ENCODE measurements around the gene GABPB1.

GABPB1 gene

GRCh38 chr15:50275091-50275490 is 79.9 kb downstream of the GABPB1 start:
- ATAC-seq (ENCODE audit: insufficient read depth, low read depth): no peak
- TF ChIP-seq CTCF (IDR thresholded peaks at IDR 0.05; ENCODE audit: borderline replicate concordance, extremely low read depth, low read length, poor library complexity, severe bottlenecking) (no peak), EZH2 (IDR thresholded peaks at IDR 0.05; ENCODE audit: borderline replicate concordance, low read depth, low read length, severe bottlenecking) (no peak)
- H3K27ac ChIP-seq (ENCODE audit: low read length): no peak overlapping the region

GRCh38 chr15:50267577-50267976 is 87.4 kb downstream of the GABPB1 start:
- no peak overlapping the region for H2AFZ ChIP-seq (ENCODE audit: low read depth, low read length)
- H3K9me3 ChIP-seq (ENCODE audit: insufficient read depth, low read length, severe bottlenecking): no peaks in the 10 kb centered on the region
- peaks cover 2% of the 10 kb centered on the region for H3K27me3 ChIP-seq (ENCODE audit: insufficient read depth, low read length, poor library complexity)
- DNase-seq (no peak), ATAC-seq (ENCODE audit: insufficient read depth, low read depth) (no peak)
- no peak overlapping the region for H3K4me2 ChIP-seq (ENCODE audit: insufficient read depth, low read length)
- no peak for TF ChIP-seq CTCF (IDR thresholded peaks at IDR 0.05; ENCODE audit: borderline replicate concordance, extremely low read depth, low read length, poor library complexity, severe bottlenecking)
- TF ChIP-seq EZH2 (IDR thresholded peaks at IDR 0.05; ENCODE audit: borderline replicate concordance, low read depth, low read length, severe bottlenecking): no peak
- H3K79me2 ChIP-seq (ENCODE audit: insufficient read depth, low read length): no peaks in the 10 kb centered on the region
- no peak overlapping the region for H3K27ac ChIP-seq (ENCODE audit: low read length)
- no peaks in the 10 kb centered on the region for H4K20me1 ChIP-seq (ENCODE audit: insufficient read depth, low read length)
- no peaks in the 10 kb centered on the region for H3K36me3 ChIP-seq (ENCODE audit: insufficient read depth, low read length)
- H3K4me3 ChIP-seq (ENCODE audit: low read depth in 1 of 2, low read length in 2 of 2): no peak overlapping the region
- no peaks in the 10 kb centered on the region for H3K4me1 ChIP-seq (ENCODE audit: insufficient read depth, low read length)
- no peak overlapping the region for H3K9ac ChIP-seq (ENCODE audit: low read depth, low read length)

More at GRCh38 chr15:50275091-50275490, 79.9 kb downstream of the GABPB1 start:
- H3K9ac ChIP-seq (ENCODE audit: low read depth, low read length): no peak overlapping the region
- no peak for DNase-seq
- H3K4me1 ChIP-seq (ENCODE audit: insufficient read depth, low read length): no peaks in the 10 kb centered on the region
- H3K79me2 ChIP-seq (ENCODE audit: insufficient read depth, low read length): no peaks in the 10 kb centered on the region
- H3K27me3 ChIP-seq (ENCODE audit: insufficient read depth, low read length, poor library complexity): no peaks in the 10 kb centered on the region
- no peak overlapping the region for H3K4me2 ChIP-seq (ENCODE audit: insufficient read depth, low read length)
- no peak overlapping the region for H3K4me3 ChIP-seq (ENCODE audit: low read depth in 1 of 2, low read length in 2 of 2)
- no peak overlapping the region for H2AFZ ChIP-seq (ENCODE audit: low read depth, low read length)
- H3K9me3 ChIP-seq (ENCODE audit: insufficient read depth, low read length, severe bottlenecking): no peaks in the 10 kb centered on the region
- no peaks in the 10 kb centered on the region; the same call in 1 of the 2 replicates for H3K36me3 ChIP-seq (ENCODE audit: insufficient read depth, low read length)
- no peaks in the 10 kb centered on the region for H4K20me1 ChIP-seq (ENCODE audit: insufficient read depth, low read length)

- ATAC-seq (ENCODE audit: insufficient read depth, low read depth): no peak
- no peaks in the 10 kb centered on the region for H3K36me3 ChIP-seq (ENCODE audit: insufficient read depth, low read length)
- no peaks in the 10 kb centered on the region for H4K20me1 ChIP-seq (ENCODE audit: insufficient read depth, low read length)
- no peak for TF ChIP-seq CTCF (IDR thresholded peaks at IDR 0.05; ENCODE audit: borderline replicate concordance, extremely low read depth, low read length, poor library complexity, severe bottlenecking)
- TF ChIP-seq EZH2 (IDR thresholded peaks at IDR 0.05; ENCODE audit: borderline replicate concordance, low read depth, low read length, severe bottlenecking): no peak
- no peak within 1 kb of the TSS for H3K4me3 ChIP-seq (ENCODE audit: low read depth in 1 of 2, low read length in 2 of 2)
- H3K9ac ChIP-seq (ENCODE audit: low read depth, low read length): no peak within 1 kb of the TSS
- H3K4me1 ChIP-seq (ENCODE audit: insufficient read depth, low read length): no peaks in the 10 kb centered on the region
- no peak within 1 kb of the TSS for H3K27ac ChIP-seq (ENCODE audit: low read length)
- DNase-seq: no peak
- no peak within 1 kb of the TSS for H3K4me2 ChIP-seq (ENCODE audit: insufficient read depth, low read length)
- no peak within 1 kb of the TSS for H2AFZ ChIP-seq (ENCODE audit: low read depth, low read length)
- H3K9me3 ChIP-seq (ENCODE audit: insufficient read depth, low read length, severe bottlenecking): no peaks in the 10 kb centered on the region
- H3K79me2 ChIP-seq (ENCODE audit: insufficient read depth, low read length): no peaks in the 10 kb centered on the region
- H3K27me3 ChIP-seq (ENCODE audit: insufficient read depth, low read length, poor library complexity): peaks cover 2% of the 10 kb centered on the region
Observed at GRCh38 chr15:50265620-50266019, 89.4 kb downstream of the GABPB1 start, which contains the start of gene HDC. TSS of gene HDC (minus strand) at chr15:50265726. CDS start at chr15:50265623, 103 bp downstream.

- Histone ChIP-seq H3K4me1 (ENCODE audit: insufficient read depth, low read length) (no peaks in the 10 kb centered on the region), H2AFZ (ENCODE audit: low read depth, low read length) (no peak overlapping the region), H4K20me1 (ENCODE audit: insufficient read depth, low read length) (no peaks in the 10 kb centered on the region), H3K27me3 (ENCODE audit: insufficient read depth, low read length, poor library complexity) (peaks cover 2% of the 10 kb centered on the region), H3K9me3 (ENCODE audit: insufficient read depth, low read length, severe bottlenecking) (no peaks in the 10 kb centered on the region), H3K4me2 (ENCODE audit: insufficient read depth, low read length) (no peak overlapping the region), H3K4me3 (ENCODE audit: low read depth in 1 of 2, low read length in 2 of 2) (no peak overlapping the region), H3K36me3 (ENCODE audit: insufficient read depth, low read length) (no peaks in the 10 kb centered on the region), H3K27ac (ENCODE audit: low read length) (no peak overlapping the region), H3K9ac (ENCODE audit: low read depth, low read length) (no peak overlapping the region), H3K79me2 (ENCODE audit: insufficient read depth, low read length) (no peaks in the 10 kb centered on the region)
- TF ChIP-seq CTCF (IDR thresholded peaks at IDR 0.05; ENCODE audit: borderline replicate concordance, extremely low read depth, low read length, poor library complexity, severe bottlenecking): no peak
- no peak for TF ChIP-seq EZH2 (IDR thresholded peaks at IDR 0.05; ENCODE audit: borderline replicate concordance, low read depth, low read length, severe bottlenecking)
- DNase-seq (peak; percentile 38), ATAC-seq (ENCODE audit: insufficient read depth, low read depth) (peak; percentile 79)
Observed at GRCh38 chr15:50262533-50262932, 92.5 kb downstream of the GABPB1 start.
